ENCODE data around the gene ATXN7L2.
A peak's percentile ranks its signal among the peaks of the same experiment; 100 is the strongest.

The ATXN7L2 gene

GRCh38 chr1:109492779-109493178 is 9.1 kb downstream of the ATXN7L2 start:
- no peak for TF ChIP-seq CTCF (IDR thresholded peaks at IDR 0.05)
- no peak for TF ChIP-seq ZFX (IDR thresholded peaks at IDR 0.05; ENCODE audit: borderline replicate concordance)
- H3K27ac ChIP-seq, result no peak overlapping the region

- H3K27ac ChIP-seq, result 0 out of 2 replicates have a peak overlapping the region, but pooled peaks have one; percentile 73
- TF ChIP-seq CTCF (IDR thresholded peaks at IDR 0.05) (no peak), ZFX (IDR thresholded peaks at IDR 0.05; ENCODE audit: borderline replicate concordance) (no peak)
These were observed 9.5 kb downstream of the ATXN7L2 start for GRCh38 chr1:109493227-109493626.

GRCh38 chr1:109493805-109494539 is 10.3 kb downstream of the ATXN7L2 start, which contains the start of gene CYB561D1:
Gene CYB561D1 (plus strand): TSS chr1:109494094. CDS start chr1:109494140, 46 bp downstream.
- peak within 1 kb of the TSS; percentile 73 for H3K27ac ChIP-seq
- TF ChIP-seq ZFX (IDR thresholded peaks at IDR 0.05; ENCODE audit: borderline replicate concordance) (no peak), CTCF (IDR thresholded peaks at IDR 0.05) (peak; percentile 98)

GRCh38 chr1:109495738-109496137 is 12.0 kb downstream of the ATXN7L2 start:
- H3K27ac ChIP-seq, result no peak overlapping the region
- TF ChIP-seq CTCF (IDR thresholded peaks at IDR 0.05) (no peak), ZFX (IDR thresholded peaks at IDR 0.05; ENCODE audit: borderline replicate concordance) (no peak)

GRCh38 chr1:109497449-109498160 is 13.9 kb downstream of the ATXN7L2 start:
- H3K27ac ChIP-seq, result no peak overlapping the region
- TF ChIP-seq CTCF (IDR thresholded peaks at IDR 0.05), result no peak
- no peak for TF ChIP-seq ZFX (IDR thresholded peaks at IDR 0.05; ENCODE audit: borderline replicate concordance)

- no peak overlapping the region for H3K27ac ChIP-seq
- peak; percentile 48 for TF ChIP-seq CTCF (IDR thresholded peaks at IDR 0.05)
- no peak for TF ChIP-seq ZFX (IDR thresholded peaks at IDR 0.05; ENCODE audit: borderline replicate concordance)
These were observed 14.6 kb downstream of the ATXN7L2 start for GRCh38 chr1:109498161-109498801.

Measured in 22Rv1 (cell line).